ENCODE results near the gene POLR3B. TPM values are rescaled to one million over a fixed set of nuclear protein-coding genes. Genes with fewer than 3 reads are reported as not detected.
"Not testable (repeated sequence)": the region's sequence is repeated elsewhere in the genome, so short reads cannot be mapped to it uniquely, and the experiment has no call there.

Gene POLR3B
- total RNA-seq, 1 donor from 2014 or later = 15.2 TPM

DNA sequence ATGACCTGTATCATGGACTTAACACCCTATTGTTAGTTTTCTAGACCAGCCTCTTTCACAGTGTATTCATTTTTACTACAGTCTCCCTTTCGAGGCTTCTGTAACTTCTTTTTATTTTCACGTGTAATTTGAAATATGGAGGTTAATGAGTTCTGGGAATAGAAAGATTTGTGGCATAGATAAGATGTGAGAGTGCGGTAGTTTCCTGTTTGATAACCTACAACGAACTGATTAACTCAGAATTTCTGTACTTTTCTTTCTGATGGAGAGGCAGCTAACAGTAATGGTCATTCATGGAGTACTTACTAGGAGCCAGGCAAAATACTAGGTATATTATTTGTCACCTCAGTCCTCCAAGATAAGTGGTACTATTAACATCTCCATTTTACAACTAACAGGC lies 21.2 kb downstream of the POLR3B start:
- Mint-ChIP-seq H3K9me3 (peaks cover 8% of the 10 kb centered on the region), H3K27me3 (ENCODE audit: low read depth) (no peaks in the 10 kb centered on the region), H3K36me3 (ENCODE audit: low read depth) (peaks cover 45% of the 10 kb centered on the region), H3K4me3 (no peak overlapping the region), H3K27ac (ENCODE audit: unreplicated experiment) (no peak overlapping the region), H3K4me1 (no peaks in the 10 kb centered on the region)
- TF ChIP-seq CTCF (conservative IDR thresholded peaks at IDR 0.05) = no peak
- no peak for DNase-seq (ENCODE audit: low read depth, low spot score)

DNA sequence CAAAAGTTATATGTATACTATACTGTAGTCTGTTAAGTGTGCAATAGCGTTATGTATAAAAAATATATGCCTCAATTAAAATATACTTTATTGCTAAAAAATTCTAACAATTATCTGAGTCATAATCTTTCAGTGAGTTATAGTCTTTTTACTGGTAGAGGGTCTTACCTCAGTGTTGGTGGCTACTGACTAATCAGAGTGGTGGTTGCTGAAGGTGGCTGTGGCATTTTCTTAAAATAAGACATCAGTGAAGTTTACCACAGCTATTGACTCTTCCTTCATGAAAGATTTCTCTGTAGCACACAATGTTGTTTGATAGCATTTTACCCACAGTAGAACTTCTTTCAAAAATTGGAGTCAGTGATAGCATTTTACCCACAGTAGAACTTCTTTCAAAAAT lies 23.4 kb downstream of the POLR3B start:
- H3K36me3 Mint-ChIP-seq (ENCODE audit: low read depth) = peaks cover 43% of the 10 kb centered on the region
- TF ChIP-seq CTCF (conservative IDR thresholded peaks at IDR 0.05) = no peak
- no peaks in the 10 kb centered on the region for H3K27me3 Mint-ChIP-seq (ENCODE audit: low read depth)
- no peak overlapping the region for H3K4me3 Mint-ChIP-seq
- peaks cover 8% of the 10 kb centered on the region for H3K9me3 Mint-ChIP-seq
- no peak for DNase-seq (ENCODE audit: low read depth, low spot score)
- no peak overlapping the region for H3K27ac Mint-ChIP-seq (ENCODE audit: unreplicated experiment)
- no peaks in the 10 kb centered on the region for H3K4me1 Mint-ChIP-seq

- H3K4me1 Mint-ChIP-seq; H3K9me3 Mint-ChIP-seq; H3K27me3 Mint-ChIP-seq (ENCODE audit: low read depth); DNase-seq (ENCODE audit: low read depth, low spot score); H3K4me3 Mint-ChIP-seq; H3K27ac Mint-ChIP-seq (ENCODE audit: unreplicated experiment): not testable (repeated sequence)
- peaks cover 41% of the 10 kb centered on the region for H3K36me3 Mint-ChIP-seq (ENCODE audit: low read depth)
Observed at GRCh38 chr12:106381866-106382265, 24.3 kb downstream of the POLR3B start.

- H3K9me3 Mint-ChIP-seq = peaks cover 6% of the 10 kb centered on the region
Observed at GRCh38 chr12:106386813-106387535, 29.4 kb downstream of the POLR3B start.

GRCh38 chr12:106387848-106388377 lies 30.4 kb downstream of the POLR3B start:
- Mint-ChIP-seq H3K4me1 (peaks cover 15% of the 10 kb centered on the region), H3K27ac (ENCODE audit: unreplicated experiment) (no peak overlapping the region), H3K36me3 (ENCODE audit: low read depth) (peaks cover 15% of the 10 kb centered on the region), H3K4me3 (no peak overlapping the region), H3K27me3 (ENCODE audit: low read depth) (no peaks in the 10 kb centered on the region), H3K9me3 (no peaks in the 10 kb centered on the region)
- TF ChIP-seq CTCF (conservative IDR thresholded peaks at IDR 0.05) = no peak
- no peak for DNase-seq (ENCODE audit: low read depth, low spot score)

More at GRCh38 chr12:106386813-106387535, 29.4 kb downstream of the POLR3B start:
- Mint-ChIP-seq H3K36me3 (ENCODE audit: low read depth) (peaks cover 22% of the 10 kb centered on the region), H3K4me3 (no peak overlapping the region), H3K27me3 (ENCODE audit: low read depth) (no peaks in the 10 kb centered on the region), H3K4me1 (peaks cover 15% of the 10 kb centered on the region), H3K27ac (ENCODE audit: unreplicated experiment) (no peak overlapping the region)
- DNase-seq (ENCODE audit: low read depth, low spot score) = no peak
- TF ChIP-seq CTCF (conservative IDR thresholded peaks at IDR 0.05) = no peak

DNA sequence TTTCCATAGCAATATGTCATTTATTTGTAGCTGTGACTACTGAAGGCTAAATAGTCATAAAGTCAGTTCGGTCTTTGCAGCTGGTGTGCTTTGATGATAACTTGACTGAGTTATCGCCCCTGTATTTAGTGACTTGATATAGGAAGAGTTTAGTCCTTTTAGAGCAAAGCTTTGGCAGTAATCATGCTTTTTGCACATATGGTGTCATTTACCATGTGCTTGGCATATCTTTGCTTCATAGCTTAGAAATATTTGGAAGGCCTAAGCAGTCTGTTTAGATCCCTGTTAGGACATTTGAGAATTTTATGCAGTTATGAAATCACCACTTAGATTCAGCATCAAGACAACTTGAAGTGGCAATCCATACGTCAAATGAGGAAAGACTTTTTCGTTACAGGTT lies 31.6 kb downstream of the POLR3B start:
- H3K4me3 Mint-ChIP-seq = no peak overlapping the region

More for the DNA sequence above, 31.6 kb downstream of the POLR3B start:
- H3K4me1 Mint-ChIP-seq = peaks cover 15% of the 10 kb centered on the region
- DNase-seq (ENCODE audit: low read depth, low spot score) = no peak
- peaks cover 19% of the 10 kb centered on the region for H3K36me3 Mint-ChIP-seq (ENCODE audit: low read depth)
- H3K27me3 Mint-ChIP-seq (ENCODE audit: low read depth) = no peaks in the 10 kb centered on the region
- no peak overlapping the region for H3K27ac Mint-ChIP-seq (ENCODE audit: unreplicated experiment)
- H3K9me3 Mint-ChIP-seq = no peaks in the 10 kb centered on the region
- TF ChIP-seq CTCF (conservative IDR thresholded peaks at IDR 0.05) = no peak
